GM12872 (cell line): ENCODE measurements around the gene ADSS1.

ENCODE experiments used
- TF ChIP-seq, protein P1 (sequence below): IDR thresholded peaks from 3 replicates; pipeline ENCODE4 v1.5.1; 2011; ENCODE audit warnings: low read depth, mild to moderate bottlenecking, low read length, moderate library complexity; ENCODE audit not compliant: insufficient read depth

The ADSS1 gene

DNA sequence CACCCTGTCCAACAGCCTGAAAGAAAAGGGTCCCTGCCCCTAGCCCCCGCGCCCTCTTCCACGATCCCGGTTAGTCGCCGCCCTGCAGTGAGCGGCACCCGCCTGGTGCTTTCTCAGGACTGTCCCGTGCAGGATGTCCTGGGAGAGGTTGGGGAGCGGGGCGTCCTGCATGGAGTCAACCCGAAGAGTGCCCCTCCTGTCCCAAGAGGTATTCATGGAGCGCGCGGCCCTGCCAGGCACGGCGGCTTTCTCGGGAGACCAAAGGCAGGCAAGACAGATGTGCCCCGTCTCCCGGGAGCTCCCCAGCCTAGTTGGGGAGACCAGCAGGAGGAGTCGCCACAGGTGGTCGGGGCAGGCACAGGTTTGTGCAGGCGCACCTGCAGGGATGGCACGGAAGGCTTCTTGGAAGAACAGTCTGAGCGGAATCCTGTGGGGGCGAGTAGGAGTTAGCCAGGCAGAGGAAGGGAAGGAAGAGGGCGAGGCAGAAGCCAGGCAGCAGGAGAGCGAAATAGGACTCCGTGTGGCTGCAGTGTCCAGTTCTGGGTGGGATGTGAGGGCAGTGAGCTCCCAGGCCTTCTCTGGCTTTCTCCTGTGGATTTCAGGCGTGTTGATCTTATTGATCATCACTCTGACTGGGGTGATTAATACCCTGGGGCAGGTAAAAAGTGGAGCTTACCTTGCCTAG lies 29.6 kb downstream of the ADSS1 start:
- TF ChIP-seq, protein P1, sequence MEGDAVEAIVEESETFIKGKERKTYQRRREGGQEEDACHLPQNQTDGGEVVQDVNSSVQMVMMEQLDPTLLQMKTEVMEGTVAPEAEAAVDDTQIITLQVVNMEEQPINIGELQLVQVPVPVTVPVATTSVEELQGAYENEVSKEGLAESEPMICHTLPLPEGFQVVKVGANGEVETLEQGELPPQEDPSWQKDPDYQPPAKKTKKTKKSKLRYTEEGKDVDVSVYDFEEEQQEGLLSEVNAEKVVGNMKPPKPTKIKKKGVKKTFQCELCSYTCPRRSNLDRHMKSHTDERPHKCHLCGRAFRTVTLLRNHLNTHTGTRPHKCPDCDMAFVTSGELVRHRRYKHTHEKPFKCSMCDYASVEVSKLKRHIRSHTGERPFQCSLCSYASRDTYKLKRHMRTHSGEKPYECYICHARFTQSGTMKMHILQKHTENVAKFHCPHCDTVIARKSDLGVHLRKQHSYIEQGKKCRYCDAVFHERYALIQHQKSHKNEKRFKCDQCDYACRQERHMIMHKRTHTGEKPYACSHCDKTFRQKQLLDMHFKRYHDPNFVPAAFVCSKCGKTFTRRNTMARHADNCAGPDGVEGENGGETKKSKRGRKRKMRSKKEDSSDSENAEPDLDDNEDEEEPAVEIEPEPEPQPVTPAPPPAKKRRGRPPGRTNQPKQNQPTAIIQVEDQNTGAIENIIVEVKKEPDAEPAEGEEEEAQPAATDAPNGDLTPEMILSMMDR, result no peak

DNA sequence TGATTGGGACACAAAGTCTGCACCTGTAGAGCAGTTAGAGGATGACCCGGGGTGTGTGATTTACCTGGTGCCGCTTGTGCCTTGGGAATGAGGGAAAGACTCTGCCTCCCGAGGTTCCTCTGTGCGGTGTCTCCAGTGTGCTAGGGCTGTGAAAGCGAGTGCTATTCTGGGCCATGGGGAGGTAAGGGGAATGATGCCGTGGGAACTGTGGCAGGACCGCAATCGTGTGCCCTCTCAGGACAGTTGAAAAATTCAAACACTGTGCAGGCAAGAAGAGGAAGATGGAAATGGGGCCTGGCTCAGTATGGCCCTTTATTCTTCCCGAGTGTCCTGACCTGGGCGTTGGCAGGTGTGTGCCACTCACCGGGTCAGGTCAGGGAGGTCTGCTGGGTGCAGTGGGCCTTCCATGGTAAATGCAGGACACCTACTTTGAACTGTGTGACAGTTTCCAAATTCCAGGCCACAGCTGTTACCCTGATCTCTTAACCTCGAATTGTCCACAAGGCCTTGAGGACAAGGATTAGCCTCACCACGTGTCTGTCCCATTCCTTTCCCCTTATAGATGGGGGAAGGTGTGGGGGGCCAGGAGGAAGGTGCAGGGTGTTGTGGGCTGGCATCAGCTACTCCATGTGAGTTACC lies 30.3 kb downstream of the ADSS1 start:
- TF ChIP-seq, protein P1, result no peak

DNA sequence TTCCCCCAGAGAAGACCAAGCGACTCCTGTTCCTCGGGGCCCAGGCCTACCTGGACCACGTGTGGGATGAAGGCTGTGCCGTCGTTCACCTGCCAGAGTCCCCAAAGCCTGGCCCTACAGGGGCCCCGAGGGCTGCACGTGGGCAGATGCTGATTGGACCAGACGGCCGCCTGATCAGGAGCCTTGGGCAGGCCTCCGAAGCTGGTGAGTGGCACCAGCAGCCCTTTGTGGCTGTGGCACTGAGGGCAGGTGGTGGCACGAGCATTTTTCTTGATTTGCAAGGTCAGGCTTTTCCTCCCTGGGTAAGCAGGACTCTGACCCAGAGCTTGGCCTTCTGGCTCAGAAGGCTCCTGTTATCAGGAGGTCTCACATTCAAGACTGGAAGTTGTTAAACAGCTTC lies 31.6 kb downstream of the ADSS1 start:
- TF ChIP-seq, protein P1, result no peak

DNA sequence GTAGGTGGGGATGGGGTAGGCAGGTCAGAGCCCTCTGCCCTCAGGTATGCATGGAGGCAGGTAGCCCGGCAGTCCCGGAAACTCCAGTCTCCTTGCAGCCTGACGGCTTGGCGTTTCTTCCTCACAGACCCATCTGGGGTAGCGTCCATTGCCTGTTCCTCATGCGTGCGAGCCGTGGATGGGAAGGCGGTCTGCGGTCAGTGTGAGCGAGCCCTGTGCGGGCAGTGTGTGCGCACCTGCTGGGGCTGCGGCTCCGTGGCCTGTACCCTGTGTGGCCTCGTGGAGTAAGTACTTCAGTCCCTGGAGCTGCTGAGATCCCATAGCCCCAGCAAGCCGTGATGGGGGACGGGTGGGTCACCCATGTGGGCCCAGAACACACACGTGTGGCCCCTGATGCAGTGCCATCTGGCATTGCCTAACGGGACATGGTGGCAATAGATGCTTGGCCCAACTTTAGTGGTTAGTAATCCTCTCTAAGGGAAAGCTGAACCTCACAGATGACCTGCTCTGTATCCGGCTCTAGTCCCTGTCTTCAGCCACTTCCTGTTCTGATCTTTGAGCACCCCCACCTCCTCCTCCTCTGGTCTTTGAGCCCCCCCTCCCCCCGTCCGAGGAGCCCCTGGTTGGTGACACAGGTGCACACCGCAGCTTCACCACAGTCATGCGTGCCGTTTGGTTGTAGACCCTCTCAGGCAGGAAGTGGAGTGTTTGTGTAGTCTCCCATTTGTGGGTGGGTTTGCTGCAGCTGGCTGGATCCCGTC lies 32.6 kb downstream of the ADSS1 start:
- TF ChIP-seq, protein P1, result no peak

DNA sequence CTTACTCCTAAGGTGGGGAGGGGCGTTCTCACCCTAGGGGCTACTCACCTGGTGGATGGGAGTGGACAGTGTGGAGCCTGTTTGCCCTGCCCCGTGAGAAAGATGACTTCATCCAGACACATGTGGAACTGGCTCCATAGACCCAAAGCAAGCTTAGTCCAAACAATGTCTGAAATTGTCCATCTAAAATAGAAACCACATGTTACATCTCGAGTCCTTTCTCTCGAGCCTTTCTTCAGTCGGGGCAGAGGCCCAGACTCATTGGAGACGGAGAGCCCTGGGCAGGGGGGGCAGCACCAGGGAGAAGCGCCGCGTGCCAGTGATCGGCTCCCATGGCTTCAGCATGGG lies 33.2 kb downstream of the ADSS1 start:
- TF ChIP-seq, protein P1, result no peak

DNA sequence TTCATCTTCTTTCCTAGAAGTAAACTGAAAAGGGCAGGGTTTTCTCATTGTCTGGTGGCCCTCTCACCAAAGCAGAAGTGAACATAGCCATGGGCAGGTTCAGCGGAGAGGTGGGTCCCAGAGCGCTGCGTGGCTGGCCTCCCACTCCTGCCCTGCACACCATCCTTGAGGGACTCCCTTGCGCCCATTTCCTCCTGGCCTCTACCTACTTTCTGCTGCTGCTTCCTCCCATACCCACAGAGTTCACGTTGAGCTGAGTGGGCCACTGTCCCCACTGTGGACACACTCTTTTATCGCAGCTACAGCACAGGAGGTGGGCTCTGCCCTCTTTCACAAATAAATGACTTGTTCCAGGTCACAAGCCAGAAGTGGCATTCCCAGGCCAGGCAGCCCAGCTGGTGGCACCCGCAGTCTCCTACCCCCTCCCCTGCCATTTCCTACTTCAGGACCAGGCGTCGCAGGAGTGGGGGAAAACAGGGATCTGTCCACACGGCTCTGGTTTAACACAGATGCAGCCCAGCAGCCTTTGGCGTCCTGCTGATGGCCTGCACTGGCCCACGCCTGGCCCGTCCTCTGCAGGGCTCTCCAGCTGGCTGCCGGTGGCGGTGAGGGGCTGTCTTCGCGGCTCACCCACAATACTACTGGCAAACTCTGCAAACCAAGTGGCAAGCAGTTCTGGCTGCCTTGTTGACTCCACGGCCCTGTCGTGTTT lies 33.8 kb downstream of the ADSS1 start:
- TF ChIP-seq, protein P1, result no peak
